PFSK-1 (cell line): ENCODE measurements around the gene RHOC.

Experiments used
- FOXP2 ChIP-seq: optimal IDR thresholded peaks from 2 replicates; pipeline ENCODE3; 2011; ENCODE audit warnings: borderline replicate concordance, control low read depth, inconsistent platforms; ENCODE audit not compliant: insufficient read depth; ENCODE audit errors: extremely low read length, extremely low read depth
- POLR2AphosphoS5 ChIP-seq: IDR thresholded peaks from 2 replicates; pipeline ENCODE4 v1.6.1; 2012; ENCODE audit warnings: low read depth, mild to moderate bottlenecking, control low read depth, low read length, moderate library complexity
- REST ChIP-seq, 2 experiments: IDR thresholded peaks; 2 replicates each; pipeline versions ENCODE4 v1.6.1 to v1.8.0; 2011 to 2012; ENCODE audit warnings: low read depth in 2 of 2, low read length in 2 of 2, control low read depth in 1 of 2, inconsistent platforms in 1 of 2, mild to moderate bottlenecking in 1 of 2, moderate library complexity in 1 of 2; ENCODE audit not compliant: insufficient read depth in 1 of 2
- SIN3A ChIP-seq: IDR thresholded peaks from 2 replicates; pipeline ENCODE4 v1.6.1; 2012; ENCODE audit warnings: mild to moderate bottlenecking, low read length, moderate library complexity, borderline replicate concordance; ENCODE audit not compliant: insufficient read depth
- TAF1 ChIP-seq: IDR thresholded peaks from 2 replicates; pipeline ENCODE4 v1.6.1; 2012; ENCODE audit warnings: low read length, control low read depth, borderline replicate concordance; ENCODE audit not compliant: insufficient read depth

Gene RHOC

DNA sequence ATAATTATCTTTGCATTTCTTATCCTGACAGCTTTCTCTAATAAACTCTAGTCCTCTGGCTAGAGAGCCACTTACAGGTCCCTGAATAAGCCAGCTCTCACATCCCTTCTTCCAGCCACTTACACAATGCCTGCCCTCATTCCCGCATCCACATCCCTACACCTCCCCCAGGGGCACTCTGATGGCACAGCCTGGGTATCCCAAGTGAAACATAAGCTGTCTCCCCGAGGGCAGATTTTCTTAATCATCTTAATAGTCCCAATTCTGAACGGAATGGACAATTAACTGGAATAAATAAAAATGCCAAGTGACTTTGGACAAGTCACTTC is 4.9 kb downstream of the RHOC start:
- TF ChIP-seq FOXP2 (no peak), TAF1 (no peak), REST (IDR thresholded peaks at IDR 0.05; ENCODE audit: insufficient read depth in 1 of 2, low read depth in 2 of 2, low read length in 2 of 2) (no peak), SIN3A (no peak), POLR2AphosphoS5 (no peak)

GRCh38 chr1:112701227-112702066 is 5.5 kb downstream of the RHOC start:
- peak; percentile 37; the same call in 1 of the 2 replicates for TF ChIP-seq POLR2AphosphoS5
- TF ChIP-seq SIN3A = no peak

DNA sequence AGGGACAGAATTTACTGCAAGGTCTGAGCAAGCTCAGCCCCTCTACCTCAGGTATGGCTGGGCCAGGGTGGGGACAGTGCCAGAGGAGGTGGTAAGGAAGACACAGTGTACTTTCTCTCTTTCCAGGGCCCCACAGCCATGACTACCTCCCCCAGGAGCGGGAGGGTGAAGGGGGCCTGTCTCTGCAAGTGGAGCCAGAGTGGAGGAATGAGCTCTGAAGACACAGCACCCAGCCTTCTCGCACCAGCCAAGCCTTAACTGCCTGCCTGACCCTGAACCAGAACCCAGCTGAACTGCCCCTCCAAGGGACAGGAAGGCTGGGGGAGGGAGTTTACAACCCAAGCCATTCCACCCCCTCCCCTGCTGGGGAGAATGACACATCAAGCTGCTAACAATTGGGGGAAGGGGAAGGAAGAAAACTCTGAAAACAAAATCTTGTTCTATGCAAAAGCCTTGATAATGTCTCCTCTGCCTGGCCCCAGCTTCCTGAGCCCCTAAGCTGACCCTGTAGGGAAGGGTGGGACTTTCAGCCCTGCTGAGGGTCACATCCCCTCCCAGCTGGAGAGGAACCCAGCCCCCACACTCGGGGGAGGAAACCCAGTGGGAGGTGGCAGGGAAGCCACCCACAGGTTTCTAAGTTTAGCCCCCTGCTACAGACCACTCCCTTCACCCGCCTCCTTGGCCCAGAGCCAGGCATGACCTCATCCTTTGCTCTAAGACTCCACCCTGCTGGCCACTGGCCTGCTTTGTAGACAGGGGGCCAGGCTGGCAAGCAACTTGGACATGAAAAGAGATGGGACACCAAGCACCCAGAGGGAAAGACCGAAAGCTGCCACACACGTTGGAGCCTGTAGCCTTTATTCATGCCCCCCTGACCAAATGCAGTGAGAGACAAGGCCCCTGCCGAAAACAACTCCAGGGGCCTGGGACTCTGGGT is 6.4 kb downstream of the RHOC start:
- TF ChIP-seq SIN3A = peak; percentile 45; the same call in 1 of the 2 replicates
- TF ChIP-seq FOXP2 = no peak
- TF ChIP-seq REST (IDR thresholded peaks at IDR 0.05; ENCODE audit: insufficient read depth in 1 of 2, low read depth in 2 of 2, low read length in 2 of 2) = 0 out of 4 replicates have a peak, but pooled peaks of 1 of the 2 experiments have one; percentile 29
- no peak; the same call in 1 of the 2 replicates for TF ChIP-seq TAF1
- peak; percentile 67 for TF ChIP-seq POLR2AphosphoS5

GRCh38 chr1:112699425-112700144 is 7.3 kb downstream of the RHOC start:
- TF ChIP-seq FOXP2 (no peak), TAF1 (no peak), REST (IDR thresholded peaks at IDR 0.05; ENCODE audit: insufficient read depth in 1 of 2, low read depth in 2 of 2, low read length in 2 of 2) (no peak)
